WTC11 (cell line): Measurements from ENCODE around the gene KRABD2.

Source experiments
- ESRRA ChIP-seq: sonication (generic); formaldehyde crosslinking; IDR thresholded peaks from 2 replicates; pipeline ENCODE4 v1.8.1; 2022; ENCODE audit warnings: mild to moderate bottlenecking, missing genetic modification reagents, borderline replicate concordance
- GABPB1 ChIP-seq: sonication (generic); formaldehyde crosslinking; IDR thresholded peaks from 2 replicates; pipeline ENCODE4 v1.8.1; 2023; ENCODE audit warnings: mild to moderate bottlenecking, missing genetic modification reagents
- MYBL2 ChIP-seq: sonication (generic); formaldehyde crosslinking; IDR thresholded peaks from 2 replicates; pipeline ENCODE4 v1.8.1; 2023; ENCODE audit warnings: mild to moderate bottlenecking, moderate library complexity, missing genetic modification reagents
- NR2C2 ChIP-seq: sonication (generic); formaldehyde crosslinking; IDR thresholded peaks from 2 replicates; pipeline ENCODE4 v1.8.0; 2022; ENCODE audit warnings: mild to moderate bottlenecking, missing genetic modification reagents
- ZNF121 ChIP-seq: sonication (generic); formaldehyde crosslinking; IDR thresholded peaks from 2 replicates; pipeline ENCODE4 v1.8.0; 2023; ENCODE audit warnings: missing genetic modification reagents
- TF ChIP-seq, protein P1 (sequence below): fragments of 200-600 bp; IDR thresholded peaks from 2 replicates; pipeline ENCODE4 v1.8.0; 2022; ENCODE audit warnings: antibody characterized with exemption
- TF ChIP-seq, protein P2 (sequence below): sonication (generic); formaldehyde crosslinking; IDR thresholded peaks from 2 replicates; pipeline ENCODE4 v1.8.0; 2022; ENCODE audit warnings: mild to moderate bottlenecking, missing genetic modification reagents
- TF ChIP-seq, protein P3 (sequence below): sonication (generic); formaldehyde crosslinking; IDR thresholded peaks from 2 replicates; pipeline ENCODE4 v1.8.1; 2022; ENCODE audit warnings: mild to moderate bottlenecking, missing genetic modification reagents, moderate library complexity, borderline replicate concordance

GRCh38 chr17:8366231-8366630 lies 10.3 kb downstream of the KRABD2 start:
- TF ChIP-seq, protein P1, sequence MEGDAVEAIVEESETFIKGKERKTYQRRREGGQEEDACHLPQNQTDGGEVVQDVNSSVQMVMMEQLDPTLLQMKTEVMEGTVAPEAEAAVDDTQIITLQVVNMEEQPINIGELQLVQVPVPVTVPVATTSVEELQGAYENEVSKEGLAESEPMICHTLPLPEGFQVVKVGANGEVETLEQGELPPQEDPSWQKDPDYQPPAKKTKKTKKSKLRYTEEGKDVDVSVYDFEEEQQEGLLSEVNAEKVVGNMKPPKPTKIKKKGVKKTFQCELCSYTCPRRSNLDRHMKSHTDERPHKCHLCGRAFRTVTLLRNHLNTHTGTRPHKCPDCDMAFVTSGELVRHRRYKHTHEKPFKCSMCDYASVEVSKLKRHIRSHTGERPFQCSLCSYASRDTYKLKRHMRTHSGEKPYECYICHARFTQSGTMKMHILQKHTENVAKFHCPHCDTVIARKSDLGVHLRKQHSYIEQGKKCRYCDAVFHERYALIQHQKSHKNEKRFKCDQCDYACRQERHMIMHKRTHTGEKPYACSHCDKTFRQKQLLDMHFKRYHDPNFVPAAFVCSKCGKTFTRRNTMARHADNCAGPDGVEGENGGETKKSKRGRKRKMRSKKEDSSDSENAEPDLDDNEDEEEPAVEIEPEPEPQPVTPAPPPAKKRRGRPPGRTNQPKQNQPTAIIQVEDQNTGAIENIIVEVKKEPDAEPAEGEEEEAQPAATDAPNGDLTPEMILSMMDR = no peak
- TF ChIP-seq ESRRA (no peak), NR2C2 (CRISPR knock-in tag) (no peak), MYBL2 (CRISPR knock-in tag) (no peak), ZNF121 (CRISPR knock-in tag) (no peak), GABPB1 (CRISPR knock-in tag) (no peak)
- TF ChIP-seq, protein P2, sequence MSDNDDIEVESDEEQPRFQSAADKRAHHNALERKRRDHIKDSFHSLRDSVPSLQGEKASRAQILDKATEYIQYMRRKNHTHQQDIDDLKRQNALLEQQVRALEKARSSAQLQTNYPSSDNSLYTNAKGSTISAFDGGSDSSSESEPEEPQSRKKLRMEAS = no peak
- TF ChIP-seq, protein P3, sequence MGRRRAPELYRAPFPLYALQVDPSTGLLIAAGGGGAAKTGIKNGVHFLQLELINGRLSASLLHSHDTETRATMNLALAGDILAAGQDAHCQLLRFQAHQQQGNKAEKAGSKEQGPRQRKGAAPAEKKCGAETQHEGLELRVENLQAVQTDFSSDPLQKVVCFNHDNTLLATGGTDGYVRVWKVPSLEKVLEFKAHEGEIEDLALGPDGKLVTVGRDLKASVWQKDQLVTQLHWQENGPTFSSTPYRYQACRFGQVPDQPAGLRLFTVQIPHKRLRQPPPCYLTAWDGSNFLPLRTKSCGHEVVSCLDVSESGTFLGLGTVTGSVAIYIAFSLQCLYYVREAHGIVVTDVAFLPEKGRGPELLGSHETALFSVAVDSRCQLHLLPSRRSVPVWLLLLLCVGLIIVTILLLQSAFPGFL (CRISPR knock-in tag) = no peak
